Ishikawa (cell line): ENCODE data around the gene REPIN1.

Source experiments
- CREB1 ChIP-seq: IDR thresholded peaks from 2 replicates; pipeline ENCODE4 v1.6.1; 2012; ENCODE audit warnings: low read depth
- EP300 ChIP-seq: IDR thresholded peaks from 2 replicates; pipeline ENCODE4 v1.6.1; 2012; ENCODE audit warnings: borderline replicate concordance
- FOXM1 ChIP-seq: IDR thresholded peaks from 2 replicates; pipeline ENCODE4 v1.6.1; 2012; ENCODE audit warnings: low read depth, borderline replicate concordance
- MAX ChIP-seq: IDR thresholded peaks from 2 replicates; pipeline ENCODE4 v1.6.1; 2012
- NFIC ChIP-seq: IDR thresholded peaks from 2 replicates; pipeline ENCODE4 v1.6.1; 2012
- RAD21 ChIP-seq: IDR thresholded peaks from 2 replicates; pipeline ENCODE4 v1.6.1; 2012; ENCODE audit warnings: low read depth
- REST ChIP-seq: IDR thresholded peaks from 2 replicates; pipeline ENCODE4 v1.6.1; 2012; ENCODE audit warnings: low read depth, mild to moderate bottlenecking
- TCF12 ChIP-seq: IDR thresholded peaks from 2 replicates; pipeline ENCODE4 v1.6.1; 2012; ENCODE audit warnings: low read depth
- TEAD4 ChIP-seq: IDR thresholded peaks from 2 replicates; pipeline ENCODE4 v1.6.1; 2012

- no peak for TF ChIP-seq FOXM1
- no peak for TF ChIP-seq RAD21
- no peak for TF ChIP-seq MAX
- no peak for TF ChIP-seq EP300
- TF ChIP-seq TCF12, result no peak
- no peak for TF ChIP-seq CREB1
- TF ChIP-seq NFIC, result no peak
- TF ChIP-seq TEAD4, result no peak
- TF ChIP-seq REST, result no peak
Measured at GRCh38 chr7:150371996-150372270, 3.3 kb downstream of the REPIN1 start.
